ENCODE measurements around the gene RNF208. TPM values are rescaled to one million over a fixed set of nuclear protein-coding genes. Genes with fewer than 3 reads are reported as not detected.

The RNF208 gene
- total RNA-seq, 1 experiment from 2014 or later, result 38.0 TPM

GRCh38 chr9:137220317-137221094 is 1.5 kb downstream of the RNF208 start:
- no peaks in the 10 kb centered on the region; the same call in 1 of the 2 replicates for H4K20me1 ChIP-seq (ENCODE audit: insufficient read depth)
- CTCF ChIA-PET, result no interaction called here
- no peaks in the 10 kb centered on the region for H3K9me2 ChIP-seq (ENCODE audit: insufficient read depth)
- H3K4me2 ChIP-seq, result no peak overlapping the region
- no peak overlapping the region for H2AFZ ChIP-seq
- H3K4me1 ChIP-seq (replicated peaks; ENCODE audit: insufficient read depth), result peaks cover 44% of the 10 kb centered on the region
- intact Hi-C loops (cut with micrococcal nuclease; ENCODE audit: unreplicated experiment), result no loop called here
- no peak overlapping the region for H3K4me3 ChIP-seq
- no peaks in the 10 kb centered on the region for H3K27me3 ChIP-seq (ENCODE audit: insufficient read depth, low read depth)
- peaks cover 51% of the 10 kb centered on the region for H3F3A ChIP-seq (ENCODE audit: insufficient read depth, low read depth)
- no peaks in the 10 kb centered on the region for H3K36me3 ChIP-seq (ENCODE audit: low read depth)
- peaks cover 5% of the 10 kb centered on the region; the same call in 1 of the 2 replicates for H3K79me2 ChIP-seq (ENCODE audit: low read depth)
- no peak for TF ChIP-seq CTCF (conservative IDR thresholded peaks at IDR 0.05)
- no peak for TF ChIP-seq EZH2 (IDR thresholded peaks at IDR 0.05; ENCODE audit: low read depth)
- BruUV-seq (replicated peaks), result no TSS peak
- H3K27ac ChIP-seq, result no peak overlapping the region
- POLR2A ChIA-PET (ENCODE audit: unreplicated experiment), result interaction anchor here (0.6 to 0.7 kb wide), 2 partner anchors 14 to 90 kb away, joined by 3 to 35 read pairs; no protein-coding TSS in a partner anchor
- H3K9me3 ChIP-seq (ENCODE audit: insufficient read depth, low read depth), result no peaks in the 10 kb centered on the region
- no peak for DNase-seq

GRCh38 chr9:137219757-137220316 is 2.2 kb downstream of the RNF208 start:
- intact Hi-C loops (cut with micrococcal nuclease; ENCODE audit: unreplicated experiment), result no loop called here
- Histone ChIP-seq H3K9me3 (ENCODE audit: insufficient read depth, low read depth) (no peaks in the 10 kb centered on the region), H4K20me1 (ENCODE audit: insufficient read depth) (no peaks in the 10 kb centered on the region; the same call in 1 of the 2 replicates), H3K79me2 (ENCODE audit: low read depth) (no peaks in the 10 kb centered on the region), H3K27ac (no peak overlapping the region), H2AFZ (no peak overlapping the region), H3K4me2 (no peak overlapping the region), H3K4me3 (no peak overlapping the region), H3K4me1 (replicated peaks; ENCODE audit: insufficient read depth) (peaks cover 37% of the 10 kb centered on the region), H3K9me2 (ENCODE audit: insufficient read depth) (no peaks in the 10 kb centered on the region), H3F3A (ENCODE audit: insufficient read depth, low read depth) (peaks cover 44% of the 10 kb centered on the region), H3K36me3 (ENCODE audit: low read depth) (no peaks in the 10 kb centered on the region), H3K27me3 (ENCODE audit: insufficient read depth, low read depth) (no peaks in the 10 kb centered on the region)
- CTCF ChIA-PET, result no interaction called here
- POLR2A ChIA-PET (ENCODE audit: unreplicated experiment), result interaction anchor here (0.6 kb wide), 2 partner anchors 13 to 18 kb away, joined by 3 to 4 read pairs; no protein-coding TSS in a partner anchor
- no TSS peak for BruUV-seq (replicated peaks)
- TF ChIP-seq EZH2 (IDR thresholded peaks at IDR 0.05; ENCODE audit: low read depth), result no peak
- no peak for TF ChIP-seq CTCF (conservative IDR thresholded peaks at IDR 0.05)
- no peak for DNase-seq

GRCh38 chr9:137218754-137219271 is 3.2 kb downstream of the RNF208 start:
- Histone ChIP-seq H2AFZ (no peak overlapping the region), H3K36me3 (ENCODE audit: low read depth) (no peaks in the 10 kb centered on the region), H3K4me3 (no peak overlapping the region; the same call in 1 of the 2 replicates), H3K79me2 (ENCODE audit: low read depth) (no peaks in the 10 kb centered on the region), H3F3A (ENCODE audit: insufficient read depth, low read depth) (peaks cover 34% of the 10 kb centered on the region), H3K4me2 (peak overlapping the region; percentile 72), H3K27me3 (ENCODE audit: insufficient read depth, low read depth) (no peaks in the 10 kb centered on the region), H3K27ac (0 out of 2 replicates have a peak overlapping the region, but pooled peaks have one; percentile 2), H4K20me1 (ENCODE audit: insufficient read depth) (no peaks in the 10 kb centered on the region; the same call in 1 of the 2 replicates), H3K9me2 (ENCODE audit: insufficient read depth) (no peaks in the 10 kb centered on the region), H3K4me1 (replicated peaks; ENCODE audit: insufficient read depth) (peaks cover 27% of the 10 kb centered on the region), H3K9me3 (ENCODE audit: insufficient read depth, low read depth) (no peaks in the 10 kb centered on the region)
- TF ChIP-seq CTCF (conservative IDR thresholded peaks at IDR 0.05), result no peak
- no peak for TF ChIP-seq EZH2 (IDR thresholded peaks at IDR 0.05; ENCODE audit: low read depth)
- POLR2A ChIA-PET (ENCODE audit: unreplicated experiment), result interaction anchor here (0.6 to 0.7 kb wide), 2 partner anchors 19 to 370 kb away, joined by 3 to 4 read pairs; no protein-coding TSS in a partner anchor
- no TSS peak for BruUV-seq (replicated peaks)
- intact Hi-C loops (cut with micrococcal nuclease; ENCODE audit: unreplicated experiment), result no loop called here
- CTCF ChIA-PET, result no interaction called here
- peak; percentile 80 to 82 for DNase-seq
